Endothelial cell of umbilical vein (primary cell): ENCODE measurements around the gene ARFGAP3. TPM values are rescaled to one million over a fixed set of nuclear protein-coding genes. Genes with fewer than 3 reads are reported as not detected.

Source experiments
- BruUV-seq: library from RNA; stranded (reverse); fragments of 400-500 nt; replicated peaks from 2 replicates; lab custom pipeline; 2021; lab: Mats Ljungman, UMichigan
- CTCF ChIA-PET: fragments of 300-600, 350-600 bp; sonication (Branson Sonifier 250); formaldehyde crosslinking; loops from one replicate; lab custom pipeline; 2021; ENCODE audit warnings: antibody characterized with exemption, inconsistent platforms; lab: Charles Lee
- POLR2A ChIA-PET: fragments of 300-600, 350-600 bp; sonication (Branson Sonifier 250); formaldehyde crosslinking; loops from one replicate; lab custom pipeline; 2021; ENCODE audit warnings: antibody characterized with exemption, inconsistent platforms; lab: Charles Lee
- DNase-seq: peaks from one replicate; pipeline ENCODE4 v3.0.0-alpha.2; 2011; ENCODE audit warnings: low read depth, low spot score
- FAIRE-seq: peaks from 2 replicates; lab custom pipeline; 2011; peaks lifted over from hg19 to GRCh38; lab: Jason Lieb, UNC
- H2AFZ ChIP-seq: 2 replicates; pipeline ENCODE4 v1.6.0; 2012; ENCODE audit warnings: low read depth, low read length, control low read depth, inconsistent platforms
- H3K27ac ChIP-seq: 2 replicates; pipeline ENCODE4 v1.5.1; 2011; ENCODE audit warnings: low read depth, mild to moderate bottlenecking, control low read depth, low read length, moderate library complexity; ENCODE audit not compliant: insufficient read depth
- H3K27me3 ChIP-seq, 2 experiments: 2 replicates each; pipeline versions ENCODE4 v1.6.0 to v1.6.1; 2011; ENCODE audit warnings: low read length in 2 of 2, mixed read lengths in 1 of 2; ENCODE audit not compliant: control insufficient read depth in 2 of 2, insufficient read depth in 2 of 2
- H3K36me3 ChIP-seq, 2 experiments: 2 replicates in 1 of 2; 3 replicates in 1 of 2; pipeline ENCODE4 v1.5.1; 2011; ENCODE audit warnings: low read length in 2 of 2, mild to moderate bottlenecking in 1 of 2, moderate library complexity in 1 of 2; ENCODE audit not compliant: control insufficient read depth in 2 of 2, insufficient read depth in 2 of 2; ENCODE audit errors: extremely low read depth in 1 of 2
- H3K4me1 ChIP-seq: 3 replicates; pipeline ENCODE4 v1.5.1; 2011; ENCODE audit warnings: mild to moderate bottlenecking, low read length; ENCODE audit not compliant: control insufficient read depth, insufficient read depth; ENCODE audit errors: extremely low read depth
- H3K4me2 ChIP-seq: 2 replicates; pipeline ENCODE4 v1.6.1; 2011; ENCODE audit warnings: low read length, control low read depth, mixed read lengths; ENCODE audit not compliant: insufficient read depth
- H3K4me3 ChIP-seq, 3 experiments: fragments of 200-600 bp in 1 of 3; sonication (generic), shearing (Covaris generic) in 1 of 3; replicated peaks in 1 of 3; 2 replicates each; pipeline ENCODE4 v1.5.1; 2011 to 2016; ENCODE audit warnings: control low read depth in 3 of 3, low read length in 3 of 3, mild to moderate bottlenecking in 2 of 3, inconsistent platforms in 1 of 3, low read depth in 1 of 3, moderate library complexity in 1 of 3; ENCODE audit not compliant: insufficient read depth in 1 of 3
- H3K79me2 ChIP-seq: 2 replicates; pipeline ENCODE4 v1.6.0; 2012; ENCODE audit warnings: low read length, inconsistent platforms; ENCODE audit not compliant: control insufficient read depth, insufficient read depth
- H3K9ac ChIP-seq: replicated peaks from 2 replicates; pipeline ENCODE3; 2011; ENCODE audit warnings: low read length, control low read depth; ENCODE audit not compliant: insufficient read depth; ENCODE audit errors: extremely low read depth
- H3K9me1 ChIP-seq: replicated peaks from 3 replicates; pipeline ENCODE4 v1.6.0; 2011; ENCODE audit warnings: mild to moderate bottlenecking, low read length; ENCODE audit not compliant: control insufficient read depth, insufficient read depth; ENCODE audit errors: extremely low read depth
- H3K9me3 ChIP-seq: replicated peaks from 2 replicates; pipeline ENCODE4 v1.5.1; 2012; ENCODE audit warnings: low read length, inconsistent platforms; ENCODE audit not compliant: control insufficient read depth, insufficient read depth
- H4K20me1 ChIP-seq: replicated peaks from 2 replicates; pipeline ENCODE3; 2011; ENCODE audit warnings: mild to moderate bottlenecking, low read length; ENCODE audit not compliant: control insufficient read depth, insufficient read depth; ENCODE audit errors: extremely low read depth
- EZH2 ChIP-seq: IDR thresholded peaks from 2 replicates; pipeline ENCODE4 v1.6.1; 2012; ENCODE audit warnings: borderline replicate concordance, low read depth, mild to moderate bottlenecking, moderate library complexity, low read length, inconsistent platforms; ENCODE audit not compliant: severe bottlenecking
- FOS ChIP-seq: IDR thresholded peaks from 2 replicates; pipeline ENCODE4 v1.6.1; 2011; ENCODE audit warnings: mild to moderate bottlenecking, low read length, moderate library complexity, borderline replicate concordance; ENCODE audit not compliant: insufficient read depth
- GATA2 ChIP-seq: IDR thresholded peaks from 2 replicates; pipeline ENCODE4 v1.7.0; 2011; ENCODE audit warnings: low read depth, mild to moderate bottlenecking, moderate library complexity, mixed read lengths, low read length; ENCODE audit not compliant: insufficient read length, insufficient read depth
- JUN ChIP-seq: IDR thresholded peaks from 2 replicates; pipeline ENCODE4 v1.6.1; 2011; ENCODE audit warnings: borderline replicate concordance, low read depth; ENCODE audit not compliant: insufficient read length, insufficient read depth
- MYC ChIP-seq: IDR thresholded peaks from one replicate; pipeline ENCODE4 v1.6.1; 2011; ENCODE audit warnings: mild to moderate bottlenecking, low read depth, low read length
- POLR2A ChIP-seq: IDR thresholded peaks from 2 replicates; pipeline ENCODE4 v1.6.1; 2012; ENCODE audit warnings: low read depth, mild to moderate bottlenecking, control low read depth, low read length
- POLR2AphosphoS5 ChIP-seq: IDR thresholded peaks from 2 replicates; pipeline ENCODE4 v1.6.1; 2012; ENCODE audit warnings: low read depth, mild to moderate bottlenecking, control low read depth, low read length, moderate library complexity; ENCODE audit not compliant: insufficient read depth
- dilution Hi-C: fragments of 300-500 bp; cut with MboI; formaldehyde crosslinking; loops from one replicate; pipeline ENCODE4 v1.15.0; 2019; ENCODE audit warnings: low sequenced_read_pairs; ENCODE audit not compliant: extremely low pct_ligation_motif_present
- intact Hi-C: fragments of 100-400 bp; cut with micrococcal nuclease; formaldehyde crosslinking; loops from one replicate; pipeline ENCODE4 v1.10.0; 2022
- polyA plus RNA-seq, 4 experiments: library from polyadenylated mRNA; depleted of rRNA in 3 of 4; stranded (reverse) in 3 of 4; unstranded in 1 of 4; fragments of >200 nt; gene quantifications; 2 replicates each; pipeline versions ENCODE4 v1.2.1 to v1.2.3, GENCODE V29; 2011 to 2012; ENCODE audit warnings: missing spikeins in 1 of 4
- total RNA-seq: library from RNA; stranded (reverse); gene quantifications from 2 replicates; pipeline ENCODE4 v1.2.3, GENCODE V29; 2021
- TF ChIP-seq, protein P1 (sequence below): IDR thresholded peaks from 2 replicates; pipeline ENCODE4 v1.6.1; 2011; ENCODE audit not compliant: insufficient read depth, insufficient read length
- TF ChIP-seq, protein P2 (sequence below), 2 donors: IDR thresholded peaks; 1 replicate in 1 of 2; 2 replicates in 1 of 2; pipeline ENCODE4 v1.5.1; 2011; ENCODE audit warnings: low read length in 2 of 2, mild to moderate bottlenecking in 2 of 2, moderate library complexity in 2 of 2, control low read depth in 1 of 2, inconsistent platforms in 1 of 2, low read depth in 1 of 2; ENCODE audit not compliant: insufficient read depth in 1 of 2; ENCODE audit errors: extremely low read depth in 1 of 2

ARFGAP3 gene
- total and polyA plus RNA-seq, 2 donors (not counting 3 experiments of a cell fraction or from before 2014, with no cell fraction given) = 29.1 to 33.4 TPM

DNA sequence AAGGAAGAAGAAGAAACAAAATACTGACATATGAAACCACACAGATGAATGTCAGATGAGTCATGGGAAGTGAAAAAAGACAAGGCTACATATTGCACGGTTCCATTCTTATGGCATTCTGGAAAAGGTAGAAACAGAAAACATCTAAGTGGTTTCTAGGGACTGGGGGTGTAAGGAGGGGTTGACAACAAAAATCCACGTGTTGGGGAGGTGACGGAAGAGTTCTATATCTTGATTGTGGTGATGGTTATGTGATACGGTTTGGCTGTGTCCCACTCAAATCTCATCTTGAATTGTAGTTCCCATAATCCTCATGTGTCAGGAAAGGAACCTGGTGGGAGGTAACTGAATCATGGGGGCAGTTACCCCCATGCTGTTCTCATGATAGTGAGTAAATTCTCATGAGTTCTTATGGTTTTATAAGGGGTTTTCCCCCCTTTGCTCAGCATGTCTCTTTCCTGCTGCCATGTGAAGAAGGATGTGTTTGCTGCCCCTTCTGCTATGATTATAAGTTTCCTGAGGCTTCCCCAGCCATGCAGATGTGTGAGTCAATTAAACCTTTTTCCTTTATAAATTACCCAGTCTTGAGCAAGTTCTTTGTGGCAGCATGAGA lies 6.4 kb upstream of the ARFGAP3 start:
- dilution Hi-C loops (no loop called here), intact Hi-C loops (no loop called here)
- Histone ChIP-seq H3K4me1 (no peaks in the 10 kb centered on the region), H3K36me3 (no peaks in the 10 kb centered on the region), H4K20me1 (no peaks in the 10 kb centered on the region), H3K4me2 (peak overlapping the region; percentile 31), H3K79me2 (no peaks in the 10 kb centered on the region), H3K4me3 (no peak overlapping the region), H3K9me3 (no peaks in the 10 kb centered on the region), H3K27me3 (no peaks in the 10 kb centered on the region), H2AFZ (no peak overlapping the region), H3K27ac (no peak overlapping the region), H3K9me1 (no peaks in the 10 kb centered on the region), H3K9ac (no peak overlapping the region)
- no TSS peak for BruUV-seq
- ChIA-PET POLR2A (no interaction called here), CTCF (interaction anchor here (0.7 kb wide), 1 partner anchor 51 kb away, joined by 4 read pairs; no protein-coding TSS in a partner anchor)
- TF ChIP-seq, protein P1, sequence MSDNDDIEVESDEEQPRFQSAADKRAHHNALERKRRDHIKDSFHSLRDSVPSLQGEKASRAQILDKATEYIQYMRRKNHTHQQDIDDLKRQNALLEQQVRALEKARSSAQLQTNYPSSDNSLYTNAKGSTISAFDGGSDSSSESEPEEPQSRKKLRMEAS = no peak
- TF ChIP-seq FOS = peak; percentile 60
- TF ChIP-seq POLR2AphosphoS5 = no peak
- TF ChIP-seq, protein P2, sequence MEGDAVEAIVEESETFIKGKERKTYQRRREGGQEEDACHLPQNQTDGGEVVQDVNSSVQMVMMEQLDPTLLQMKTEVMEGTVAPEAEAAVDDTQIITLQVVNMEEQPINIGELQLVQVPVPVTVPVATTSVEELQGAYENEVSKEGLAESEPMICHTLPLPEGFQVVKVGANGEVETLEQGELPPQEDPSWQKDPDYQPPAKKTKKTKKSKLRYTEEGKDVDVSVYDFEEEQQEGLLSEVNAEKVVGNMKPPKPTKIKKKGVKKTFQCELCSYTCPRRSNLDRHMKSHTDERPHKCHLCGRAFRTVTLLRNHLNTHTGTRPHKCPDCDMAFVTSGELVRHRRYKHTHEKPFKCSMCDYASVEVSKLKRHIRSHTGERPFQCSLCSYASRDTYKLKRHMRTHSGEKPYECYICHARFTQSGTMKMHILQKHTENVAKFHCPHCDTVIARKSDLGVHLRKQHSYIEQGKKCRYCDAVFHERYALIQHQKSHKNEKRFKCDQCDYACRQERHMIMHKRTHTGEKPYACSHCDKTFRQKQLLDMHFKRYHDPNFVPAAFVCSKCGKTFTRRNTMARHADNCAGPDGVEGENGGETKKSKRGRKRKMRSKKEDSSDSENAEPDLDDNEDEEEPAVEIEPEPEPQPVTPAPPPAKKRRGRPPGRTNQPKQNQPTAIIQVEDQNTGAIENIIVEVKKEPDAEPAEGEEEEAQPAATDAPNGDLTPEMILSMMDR (IDR thresholded peaks at IDR 0.05; ENCODE audit: extremely low read depth in 1 of 2, insufficient read depth in 1 of 2, low read depth in 1 of 2, low read length in 2 of 2) = no peak
- no peak for TF ChIP-seq GATA2
- no peak for TF ChIP-seq EZH2
- TF ChIP-seq POLR2A = no peak
- peak; percentile 44 for TF ChIP-seq JUN
- TF ChIP-seq MYC = no peak
- peak; percentile 19 for DNase-seq
- FAIRE-seq = peak; percentile 75
